ENCODE data around the gene ALDH1A3. TPM values are rescaled to one million over a fixed set of nuclear protein-coding genes. Genes with fewer than 3 reads are reported as not detected.

Gene ALDH1A3
- polyA plus RNA-seq, 10 donors: 12.4 to 33.0 (median 20.7) TPM

DNA sequence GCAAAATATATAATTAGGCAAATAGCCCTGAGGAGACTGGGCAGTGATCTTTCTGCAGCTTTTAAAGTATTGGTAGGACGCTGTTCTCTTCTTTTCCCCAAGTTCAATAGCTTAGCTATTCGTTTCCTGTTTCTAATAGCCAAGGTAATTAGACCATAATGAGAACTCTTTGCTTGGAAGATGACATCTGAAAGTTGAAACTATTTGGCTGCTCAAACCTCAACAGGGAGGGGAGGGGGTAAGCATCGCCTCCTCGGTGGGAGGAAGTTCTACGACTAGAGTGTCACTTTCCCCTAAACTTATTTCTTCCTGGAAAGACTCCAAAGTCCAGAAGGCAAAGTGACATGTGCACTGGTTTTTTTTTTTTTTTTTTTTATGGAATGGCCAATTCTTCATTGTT, 22.8 kb upstream of the ALDH1A3 start:
- DNase-seq: peak in 1 of 3 donors; percentile 33

DNA sequence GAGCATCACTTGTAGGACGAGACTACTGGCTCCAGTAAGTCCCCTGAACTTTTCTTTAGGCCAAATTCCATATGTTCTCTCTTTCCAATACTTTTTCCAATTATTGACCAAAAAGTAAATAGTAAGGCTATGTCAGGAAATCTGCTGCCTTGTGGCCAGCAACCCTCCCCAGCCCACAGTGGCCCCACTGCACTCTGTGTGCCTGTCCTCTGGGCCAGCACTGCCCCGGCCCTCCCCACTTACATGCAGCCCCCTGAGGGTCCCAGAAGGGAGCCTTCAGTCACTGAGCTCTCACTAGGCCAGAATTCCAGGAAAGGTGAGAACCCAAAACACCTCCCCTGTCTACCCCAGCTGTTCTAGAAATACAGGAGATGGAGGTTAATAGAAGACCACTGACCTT, 21.3 kb upstream of the ALDH1A3 start:
- no peak for DNase-seq

DNA sequence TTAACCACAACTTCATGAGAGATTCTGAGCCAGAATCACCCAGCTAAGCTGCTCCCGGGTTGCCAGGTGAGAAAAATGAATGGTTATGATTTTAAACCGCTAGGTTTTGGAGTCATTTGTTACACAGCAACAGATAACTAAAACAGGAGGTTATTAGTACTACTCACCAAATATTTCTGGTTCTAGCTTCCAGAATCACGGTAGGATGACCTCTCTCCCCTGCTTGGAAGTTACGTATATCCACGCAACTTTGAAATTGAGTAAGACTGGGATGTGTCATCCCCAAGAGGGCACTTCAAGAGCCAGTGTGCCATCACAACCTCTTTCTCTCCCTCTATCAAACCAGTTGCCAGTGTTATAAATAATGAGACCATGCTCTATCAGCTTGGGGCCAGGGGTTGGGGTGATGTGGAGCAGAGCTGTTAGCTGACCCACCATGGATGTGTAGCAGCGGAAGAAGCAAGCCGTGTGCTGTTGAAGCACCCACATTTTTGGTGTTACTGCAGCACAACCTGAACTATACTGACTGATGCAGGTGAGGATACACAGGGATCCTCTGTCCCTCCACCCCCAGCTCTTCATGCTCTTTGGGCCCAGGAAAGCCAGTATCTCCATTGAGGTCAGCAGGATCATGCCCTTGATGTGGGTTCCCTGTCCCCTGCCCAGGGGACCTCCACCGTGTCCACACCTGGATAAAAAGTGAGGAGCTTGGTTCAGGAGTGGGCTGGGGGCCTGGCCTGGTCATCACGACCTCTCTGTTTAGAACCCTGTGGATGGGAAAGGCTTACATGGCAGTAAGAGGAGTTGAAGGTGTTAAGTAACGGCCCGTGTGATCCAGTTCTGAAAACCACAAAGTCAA, 19.4 kb upstream of the ALDH1A3 start:
- DNase-seq: no peak

DNA sequence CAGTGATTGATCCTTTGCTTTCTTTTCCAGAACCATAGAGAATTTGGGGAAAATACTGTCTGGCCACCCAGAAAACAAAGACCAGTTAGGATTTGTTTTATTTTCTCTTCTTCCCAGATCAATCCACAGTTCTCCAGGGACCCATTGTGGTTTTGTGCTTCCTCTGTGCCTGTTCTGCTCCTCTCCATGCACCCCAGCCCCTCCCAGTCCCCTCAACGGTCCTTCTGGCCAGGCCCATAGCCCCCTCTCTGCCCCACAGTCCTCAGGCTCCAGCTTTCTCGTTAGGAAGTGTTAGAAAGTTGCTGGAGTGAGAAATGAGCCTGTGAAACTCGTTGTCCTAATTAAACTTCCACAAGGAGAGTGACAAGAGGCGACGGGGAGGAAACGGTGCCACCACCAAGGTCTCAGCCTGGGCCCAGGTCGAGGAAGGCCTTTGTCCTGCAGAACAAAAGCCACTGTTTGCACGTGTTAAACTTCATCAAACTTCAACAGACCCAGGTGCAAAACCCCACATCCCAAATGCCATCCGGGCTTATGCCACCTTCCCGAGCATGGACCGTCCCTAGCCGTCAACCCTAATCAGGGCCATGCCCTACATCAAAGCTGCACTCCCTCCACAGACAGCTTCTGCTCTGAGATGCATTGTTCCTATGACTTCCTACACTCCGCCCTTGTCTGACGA, 18.7 kb upstream of the ALDH1A3 start:
- no peak for DNase-seq

GRCh38 chr15:100861511-100861991, 18.1 kb upstream of the ALDH1A3 start:
- peak in 2 of 3 donors; percentile 39 to 76 for DNase-seq

- no peak for DNase-seq
Measured at GRCh38 chr15:100862162-100862561, 17.5 kb upstream of the ALDH1A3 start.

DNA sequence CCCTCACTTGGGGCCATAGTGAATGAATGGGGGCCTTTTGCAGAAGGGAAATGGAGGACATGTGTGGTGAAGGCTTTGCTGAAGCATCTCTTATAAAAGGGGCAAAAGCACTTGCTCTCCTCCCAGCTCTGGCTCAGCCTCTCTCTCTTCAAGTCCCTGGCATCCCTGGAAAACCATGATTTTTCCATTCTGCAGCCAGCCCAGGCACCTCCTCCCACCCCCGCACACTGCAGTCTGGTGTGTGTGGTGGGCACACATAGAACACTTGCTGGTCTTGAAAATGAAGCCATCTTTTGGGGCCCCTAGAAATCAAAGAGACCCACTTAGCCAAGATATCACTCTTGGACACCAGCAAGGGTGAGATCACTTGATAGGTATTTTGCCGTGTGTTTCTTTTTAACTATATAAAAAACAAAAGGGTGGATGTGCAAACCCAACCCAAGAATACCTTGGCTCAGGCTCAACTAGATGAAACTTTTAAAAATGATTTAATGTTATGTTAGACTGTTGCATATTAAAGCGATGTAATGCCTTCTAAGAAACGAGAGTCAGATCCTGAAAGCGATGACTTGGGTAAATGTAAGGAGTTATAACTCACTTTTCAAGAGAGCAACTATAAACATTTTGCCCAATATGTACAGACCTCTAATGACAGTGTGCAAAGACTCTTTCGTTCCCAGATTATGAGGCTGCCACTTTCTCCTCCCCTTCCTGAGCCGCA, 16.4 kb upstream of the ALDH1A3 start:
- no peak for DNase-seq

DNA sequence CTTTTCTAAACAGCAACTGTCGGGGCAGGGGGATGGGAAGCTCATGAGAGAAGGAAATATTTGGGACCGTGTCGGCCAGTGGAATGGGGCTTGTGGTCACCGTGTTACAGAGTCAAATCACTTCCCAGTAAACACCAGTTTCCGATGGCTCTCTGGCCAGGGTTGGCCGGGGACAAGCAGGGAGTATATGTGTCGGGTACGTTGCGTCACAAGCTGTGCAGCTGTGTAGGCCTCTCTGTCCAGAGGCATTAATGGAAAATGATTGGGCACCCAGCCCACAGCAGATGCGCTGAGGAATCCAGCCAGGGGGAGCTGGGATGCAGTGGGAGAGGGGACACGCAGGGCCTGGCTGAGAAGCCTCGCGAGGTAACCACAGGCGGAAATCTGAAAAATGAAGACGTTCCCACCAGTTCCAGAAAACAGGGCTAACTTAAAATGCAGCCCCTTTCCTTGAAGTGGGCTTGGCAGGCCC, 15.8 kb upstream of the ALDH1A3 start:
- peak; percentile 84 to 96 (median 91) for DNase-seq

- DNase-seq: no peak
Measured at GRCh38 chr15:100866386-100867330, 13.0 kb upstream of the ALDH1A3 start.

- DNase-seq: no peak
Measured at GRCh38 chr15:100867433-100867832, 12.2 kb upstream of the ALDH1A3 start.

GRCh38 chr15:100869151-100869999, 10.3 kb upstream of the ALDH1A3 start:
- DNase-seq: no peak

- peak; percentile 79 to 88 (median 79) for DNase-seq
Measured at GRCh38 chr15:100873029-100873677, 6.5 kb upstream of the ALDH1A3 start.

- DNase-seq: no peak
Measured at GRCh38 chr15:100875495-100875894, 4.1 kb upstream of the ALDH1A3 start.

DNA sequence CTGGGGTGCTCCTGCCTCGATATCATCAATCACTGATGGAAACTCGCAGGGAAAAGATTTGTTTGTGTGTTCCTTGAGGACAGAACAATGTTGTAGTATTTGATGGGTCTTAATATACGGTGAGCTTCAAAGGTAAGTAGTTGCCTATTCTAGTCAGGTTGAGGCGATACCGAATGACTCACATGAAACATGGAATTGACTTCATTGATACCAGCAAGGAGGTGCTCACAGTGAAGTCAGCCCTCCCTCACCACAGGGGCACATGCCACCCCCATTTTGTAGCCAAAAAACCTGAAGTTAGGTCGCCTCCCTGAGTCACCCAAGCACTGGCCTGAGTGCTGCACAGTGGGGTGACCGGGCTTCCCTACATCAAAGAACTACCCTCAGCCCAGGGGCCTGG, 3.7 kb upstream of the ALDH1A3 start:
- no peak for DNase-seq

- DNase-seq: no peak
Measured at GRCh38 chr15:100877551-100877950, 2.1 kb upstream of the ALDH1A3 start.

GRCh38 chr15:100878130-100878529, 1.5 kb upstream of the ALDH1A3 start:
- no peak for DNase-seq

GRCh38 chr15:100878648-100879047, 983 bp upstream of the ALDH1A3 start:
- no peak for DNase-seq

DNA sequence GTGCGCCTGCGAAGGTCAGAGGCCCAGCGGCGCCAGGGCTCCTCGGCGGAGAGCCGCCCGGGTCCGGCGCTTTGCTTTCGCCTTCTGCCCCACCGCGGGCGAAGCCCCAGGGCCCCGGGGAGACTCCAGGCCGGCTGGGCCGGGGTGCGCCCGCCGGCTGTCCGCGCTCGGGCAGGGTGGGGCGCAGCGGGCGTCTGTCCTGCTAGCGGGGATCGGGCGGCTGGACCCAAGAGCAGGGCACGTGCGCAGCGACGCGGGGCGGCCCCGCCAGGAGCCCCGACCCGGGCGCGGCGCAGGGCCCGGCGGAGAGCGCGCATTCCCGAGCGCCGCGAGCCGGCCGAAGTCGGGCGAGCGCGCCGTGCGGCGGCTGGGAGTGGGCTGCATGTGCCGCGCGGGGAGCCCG, 569 bp upstream of the ALDH1A3 start:
- DNase-seq: no peak

GRCh38 chr15:100880139-100880896, 687 bp downstream of the ALDH1A3 start:
- DNase-seq: peak in 1 of 3 donors; percentile 76

Data from muscle of back (tissue), 11 donors.